CD4-positive, alpha-beta T cell treated with Interleukin-15 for 1 hour (primary cell): ENCODE results near the gene RECQL5.
"Not testable (repeated sequence)": the region's sequence is repeated elsewhere in the genome, so short reads cannot be mapped to it uniquely, and the experiment has no call there.

Experiments used
- DNase-seq: peaks from one replicate; pipeline ENCODE4 v3.0.0-alpha.2; 2020

Gene RECQL5

DNA sequence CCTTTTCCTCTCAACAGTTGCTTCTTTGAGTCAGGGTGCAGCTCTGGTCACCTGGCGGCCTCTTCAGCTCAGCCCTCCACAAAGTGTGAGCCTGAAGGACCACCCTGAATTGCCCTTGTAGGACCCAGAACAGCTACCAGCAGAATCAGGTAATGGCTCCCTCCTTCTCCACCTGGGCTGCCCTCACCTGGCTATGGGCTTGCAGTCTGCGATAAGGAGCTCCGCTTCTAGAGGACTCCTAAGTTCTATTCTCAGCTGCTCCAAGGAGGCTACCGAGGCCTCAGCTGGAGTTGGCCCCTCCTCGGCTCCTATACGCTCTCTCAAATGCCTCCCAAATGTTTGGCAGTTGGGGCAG lies 20.3 kb downstream of the RECQL5 start:
- no peak for DNase-seq

DNA sequence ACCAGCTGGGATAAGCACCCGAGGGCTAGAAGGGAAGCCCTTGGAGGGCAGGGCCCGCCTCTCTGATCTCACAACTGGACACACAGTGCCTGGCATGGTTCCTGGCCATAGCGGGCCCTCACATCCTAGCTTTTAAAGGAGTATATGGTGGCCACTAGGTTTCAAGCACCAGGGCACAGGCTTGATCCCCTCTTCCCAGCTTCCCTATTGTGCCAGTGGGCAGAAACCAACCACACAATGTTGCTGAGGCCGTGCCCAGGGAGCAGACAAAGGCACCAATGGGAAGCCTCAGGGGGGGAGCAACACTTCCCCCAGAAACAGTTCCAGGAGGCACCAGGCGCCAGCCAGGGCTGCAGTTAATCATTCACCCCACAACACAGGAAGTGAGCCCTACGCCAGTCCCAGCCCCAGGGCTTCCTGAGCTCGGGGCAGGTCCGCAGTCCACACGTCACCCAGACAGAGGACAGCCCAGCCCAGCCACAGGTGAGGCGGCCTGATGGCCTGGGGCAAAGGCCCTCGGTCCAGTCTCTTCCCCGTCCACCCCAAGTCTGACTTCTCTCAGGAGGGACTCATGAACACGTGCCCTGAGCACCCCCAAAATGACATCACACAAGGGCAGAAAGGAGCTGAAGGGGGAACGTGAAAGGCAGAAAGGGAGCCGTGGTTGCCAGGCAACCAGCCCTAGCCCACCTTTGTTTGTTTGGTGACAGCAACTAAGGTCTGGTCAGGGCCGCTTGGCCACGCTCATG lies 20.9 kb downstream of the RECQL5 start:
- DNase-seq, result peak; percentile 31

DNA sequence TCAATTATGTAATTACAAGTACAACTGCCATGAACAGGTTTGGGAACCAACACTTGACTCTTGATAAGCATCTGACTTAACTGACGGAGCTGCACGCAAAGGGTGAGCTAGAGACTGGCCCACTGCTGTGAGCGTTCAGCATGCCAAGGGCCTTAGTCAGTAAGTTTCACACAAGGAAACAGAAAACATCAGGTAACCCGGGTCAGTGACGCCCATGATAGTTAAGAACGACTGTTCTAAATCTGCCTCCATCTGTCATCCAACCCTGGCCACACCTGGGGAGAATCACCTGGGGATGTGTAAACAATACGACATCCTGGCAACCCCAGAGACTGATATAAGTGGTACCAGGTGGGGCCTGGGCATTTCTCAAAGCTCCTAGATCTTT lies 21.5 kb downstream of the RECQL5 start:
- no peak for DNase-seq

DNA sequence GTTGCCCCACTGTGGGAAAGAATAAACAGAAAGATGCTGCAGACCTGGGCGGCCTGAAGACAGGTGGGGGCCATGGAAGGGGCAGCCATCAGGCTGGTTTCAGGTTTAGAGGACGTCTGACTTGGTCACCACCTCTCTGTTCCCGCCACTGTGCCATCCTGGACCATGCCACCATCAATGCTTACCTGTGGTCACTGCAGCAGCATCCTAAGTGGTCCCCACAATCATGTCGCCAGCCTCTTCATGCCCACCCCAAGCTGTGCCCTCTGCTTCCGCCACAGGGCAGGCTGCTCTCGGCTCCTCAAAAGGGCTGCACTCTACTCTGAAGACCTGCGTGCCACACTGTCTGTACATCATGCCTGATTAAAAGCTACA lies 23.3 kb downstream of the RECQL5 start:
- no peak for DNase-seq

DNA sequence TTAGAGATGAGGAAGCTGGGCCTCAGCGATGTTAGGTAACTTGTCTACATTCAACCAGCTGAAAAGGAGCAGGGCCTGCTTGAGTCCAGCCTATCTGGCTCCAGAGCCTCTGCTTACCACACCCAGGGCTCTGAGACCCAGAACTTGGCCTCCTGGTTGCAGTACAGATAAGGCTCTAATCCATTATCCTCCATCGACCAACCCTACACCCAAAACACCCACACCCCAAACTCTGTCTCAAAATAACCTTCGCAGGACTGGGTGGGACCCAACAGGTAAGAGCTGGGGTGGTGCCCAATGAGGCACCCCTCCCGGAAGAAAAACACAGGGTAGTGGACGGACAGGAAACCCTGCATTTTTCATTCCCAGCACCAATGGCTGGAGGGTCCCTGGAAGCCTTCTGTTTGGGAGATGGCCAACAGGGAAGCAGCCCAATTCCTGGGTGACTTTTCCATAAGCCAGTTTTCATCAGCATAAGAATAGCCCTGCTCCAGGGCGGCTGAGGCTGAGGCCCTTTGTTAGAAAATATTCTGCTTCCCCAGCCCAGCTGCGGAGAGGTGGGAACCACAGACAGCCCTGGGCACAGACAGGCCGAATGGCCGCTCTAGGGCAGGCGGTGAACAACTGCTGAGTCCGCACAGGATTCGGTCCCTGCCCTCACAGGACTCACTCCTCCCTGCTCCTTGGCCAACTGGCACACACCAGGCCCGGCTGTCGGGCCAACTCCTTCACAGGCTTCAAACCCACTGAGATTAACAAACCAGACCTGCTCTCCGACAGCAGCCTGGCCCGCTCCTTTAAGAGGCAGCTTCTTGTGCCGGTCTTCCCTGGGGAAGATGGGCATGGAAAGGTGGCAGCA lies 23.9 kb downstream of the RECQL5 start:
- no peak for DNase-seq

DNA sequence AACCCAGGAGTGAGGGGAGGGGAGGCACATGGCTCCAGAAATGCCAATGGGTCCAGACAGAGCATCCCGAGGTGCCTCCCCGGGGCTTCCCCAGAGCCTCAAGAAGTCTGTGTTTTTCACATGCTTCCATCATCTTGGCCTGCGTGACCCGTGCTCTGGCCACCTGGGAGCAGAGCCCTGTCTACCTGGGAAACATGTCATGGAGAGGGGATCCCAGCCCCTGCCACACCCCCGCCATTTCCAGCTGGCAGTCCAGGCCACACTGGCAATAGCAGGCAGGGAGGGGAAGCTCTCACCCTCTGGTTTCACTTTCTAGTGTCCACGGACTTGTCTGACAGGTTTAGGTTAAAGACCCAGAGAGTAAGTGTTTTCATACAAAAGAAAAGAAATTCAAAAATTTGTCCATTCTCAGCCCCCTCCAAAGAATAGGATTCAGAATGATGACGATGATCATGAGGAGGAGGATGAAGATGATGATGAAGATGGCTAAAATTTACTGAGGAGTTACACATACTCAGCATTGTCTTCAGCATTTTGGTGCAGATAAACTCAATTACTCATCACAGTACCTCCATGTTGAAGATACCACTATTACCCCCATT lies 24.7 kb downstream of the RECQL5 start:
- DNase-seq, result no peak

DNA sequence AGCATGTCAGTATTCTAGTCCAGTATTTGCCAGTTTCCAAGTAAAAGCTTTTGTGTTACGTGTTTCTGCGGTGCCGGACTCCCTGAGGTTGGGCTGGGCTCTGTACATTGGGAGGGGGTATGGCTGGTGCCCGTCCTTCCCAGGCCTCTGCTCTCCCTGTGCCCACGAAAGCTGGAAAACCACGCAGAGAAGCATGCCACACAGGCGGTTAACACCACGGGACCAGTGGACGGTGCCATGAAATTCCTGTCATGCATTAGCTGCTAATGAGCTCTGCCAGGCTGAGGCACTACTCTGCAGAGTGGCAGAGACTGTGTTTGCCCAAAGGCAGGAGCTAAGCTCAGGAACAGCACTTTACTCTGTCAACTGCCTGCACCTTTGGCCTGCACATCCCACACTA lies 25.6 kb downstream of the RECQL5 start:
- DNase-seq, result no peak

DNA sequence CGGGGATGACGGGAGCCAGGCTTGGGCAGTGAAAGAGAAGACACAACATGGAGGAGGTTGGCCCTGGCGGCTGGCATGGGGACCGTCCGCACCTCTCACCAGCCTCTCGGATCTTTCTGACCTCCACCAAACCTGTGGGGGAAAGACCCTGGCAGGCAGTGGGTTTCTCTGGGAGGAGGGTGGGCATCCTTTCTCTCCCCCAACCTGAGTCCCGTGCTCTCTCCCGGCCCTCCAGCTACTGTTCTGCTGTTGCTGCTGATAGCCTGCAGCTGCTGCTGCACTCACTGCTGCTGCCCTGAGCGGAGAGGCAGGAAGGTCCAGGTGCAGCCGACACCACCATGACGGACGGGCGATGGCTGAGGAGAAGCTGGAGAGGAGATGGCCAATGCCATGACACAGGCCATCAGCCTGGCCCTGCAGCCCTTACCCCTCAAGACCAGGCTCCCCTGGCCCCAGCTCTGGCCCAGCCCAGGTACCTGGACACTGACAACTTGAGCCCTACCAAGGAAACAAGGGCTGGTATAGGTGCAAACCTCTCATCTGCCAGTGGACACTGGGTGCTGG lies 26.3 kb downstream of the RECQL5 start:
- DNase-seq, result no peak

DNA sequence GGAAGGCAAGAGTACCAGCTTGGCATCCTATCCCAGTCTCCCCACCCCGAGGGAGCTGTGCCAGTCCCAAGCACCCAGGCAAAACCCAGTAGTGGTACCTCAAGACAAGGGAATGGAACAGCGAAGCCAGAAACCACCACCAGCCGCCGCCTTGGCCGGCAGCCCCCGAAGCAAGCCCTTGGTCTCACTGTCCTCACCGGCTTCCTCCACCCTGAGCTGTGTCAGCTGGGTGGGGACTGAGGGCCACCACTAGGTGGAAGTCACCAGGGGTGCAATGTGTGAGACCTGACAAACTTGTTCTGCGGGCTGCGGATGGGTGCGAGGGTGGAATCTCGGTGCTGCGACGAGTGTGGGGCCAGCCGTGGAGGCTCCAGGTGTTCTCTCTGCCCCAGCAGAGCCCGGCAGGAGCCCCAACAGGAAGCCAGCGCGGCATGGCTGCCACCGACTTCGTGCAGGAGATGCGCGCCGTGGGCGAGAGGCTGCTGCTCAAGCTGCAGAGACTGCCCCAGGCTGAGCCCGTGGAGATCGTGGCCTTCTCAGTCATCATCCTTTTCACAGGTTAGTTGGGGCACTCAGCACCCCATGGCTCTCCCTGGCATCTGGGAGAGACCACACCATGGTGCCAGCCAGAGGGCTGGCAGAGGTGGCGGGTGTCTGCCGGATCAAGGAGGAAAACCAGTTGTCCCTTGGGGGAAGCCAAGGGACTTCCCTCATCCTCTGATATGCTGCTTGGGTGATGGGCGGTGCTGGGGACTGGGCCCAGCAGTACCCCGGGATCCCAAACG lies 27.0 kb downstream of the RECQL5 start:
- no peak for DNase-seq

DNA sequence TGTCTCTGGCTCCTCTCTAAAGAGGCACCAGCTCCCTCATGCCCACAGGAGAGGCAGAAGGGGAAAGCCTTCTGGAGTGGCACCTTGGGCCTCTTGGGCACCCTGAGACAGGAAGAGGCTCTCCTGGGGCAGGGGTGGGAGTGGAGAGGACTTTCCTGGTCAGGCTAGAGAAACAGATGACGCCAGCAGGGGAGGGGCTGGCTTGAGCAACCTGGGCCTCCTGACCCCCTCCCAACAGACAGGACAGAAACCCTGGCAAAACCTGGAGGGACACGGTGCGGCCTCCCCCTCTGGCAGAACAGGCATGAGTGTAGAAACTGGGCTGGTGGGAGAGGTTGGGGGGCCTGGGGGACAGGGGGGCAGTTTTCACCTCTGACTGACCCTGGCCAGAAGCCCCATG lies 27.6 kb downstream of the RECQL5 start:
- DNase-seq, result no peak

DNA sequence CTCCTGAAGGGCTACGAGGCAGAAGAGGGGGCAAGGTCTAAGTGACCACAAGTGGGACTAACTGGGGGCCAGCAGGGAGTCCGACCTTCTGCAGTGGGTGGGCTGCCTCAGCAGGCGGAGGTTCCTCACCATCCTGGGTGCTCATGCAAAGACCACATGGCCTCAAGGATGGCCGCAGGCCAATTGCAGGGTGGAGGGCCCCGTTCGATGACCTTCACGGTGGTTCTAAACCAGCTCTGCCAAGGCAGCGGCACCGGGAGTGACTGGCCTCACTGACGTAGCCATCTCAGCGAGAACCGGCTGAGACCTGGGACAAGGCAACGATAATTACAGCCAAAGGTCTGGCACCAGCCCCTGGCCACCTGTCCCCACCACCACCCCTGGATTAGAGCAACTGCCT lies 28.1 kb downstream of the RECQL5 start:
- DNase-seq, result no peak

DNA sequence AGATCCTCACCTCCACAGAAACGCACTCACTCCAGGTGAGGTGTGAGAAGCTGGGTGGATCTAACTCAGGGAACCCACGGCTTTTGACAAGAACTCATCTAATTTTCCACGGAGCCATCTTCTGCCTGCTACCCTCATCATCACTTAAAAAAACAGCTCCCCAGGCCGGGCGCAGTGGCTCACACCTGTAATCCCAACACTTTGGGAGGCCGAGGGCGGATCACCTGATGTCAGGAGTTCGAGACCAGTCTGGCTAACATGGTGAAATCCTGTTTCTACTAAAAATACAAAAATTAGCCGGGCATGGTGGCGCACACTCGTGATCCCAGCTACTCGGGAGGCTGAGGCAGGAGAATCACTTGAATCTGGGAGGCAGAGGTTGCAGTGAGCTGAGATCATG lies 28.9 kb downstream of the RECQL5 start:
- not testable (repeated sequence) for DNase-seq

DNA sequence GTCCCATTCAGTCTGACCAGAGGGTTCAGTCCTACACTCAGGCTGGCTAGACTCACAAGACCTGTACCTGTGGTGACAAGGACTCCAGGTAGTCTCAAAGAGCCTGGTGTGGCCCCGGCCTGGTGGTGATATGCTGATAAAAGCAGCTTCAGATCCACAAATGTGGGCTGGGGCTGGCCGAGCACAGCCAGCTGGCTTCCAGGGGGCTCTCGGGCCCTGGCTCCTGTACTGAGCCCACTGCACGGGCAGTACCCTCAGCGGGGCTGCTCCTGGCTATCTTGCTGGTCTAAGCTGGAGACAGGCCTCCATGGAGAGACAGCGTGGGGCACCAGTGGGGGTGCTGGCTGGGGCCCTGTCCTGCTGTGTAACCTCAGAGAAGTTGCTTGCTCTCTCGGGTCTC lies 29.4 kb downstream of the RECQL5 start:
- no peak for DNase-seq

DNA sequence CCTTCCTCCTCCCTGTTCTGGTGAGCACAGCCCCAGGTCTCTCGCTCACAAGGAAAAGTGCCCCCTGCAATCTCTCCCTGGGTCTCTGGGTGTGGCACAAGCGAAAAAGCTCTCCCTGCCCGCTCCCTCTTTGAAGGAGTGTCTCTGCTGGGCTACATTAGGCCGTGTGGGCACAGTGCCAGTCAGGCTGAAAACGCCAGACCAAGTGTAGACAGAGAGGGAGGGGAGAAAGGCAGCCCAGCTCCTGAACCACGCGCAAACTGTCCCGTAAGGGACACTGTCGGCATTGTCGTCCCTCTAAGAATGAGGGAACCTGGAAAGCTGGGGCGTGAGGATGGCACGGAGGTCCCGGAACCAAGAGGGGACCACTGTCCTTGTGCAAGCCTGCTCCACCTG lies 29.8 kb downstream of the RECQL5 start:
- DNase-seq, result no peak

DNA sequence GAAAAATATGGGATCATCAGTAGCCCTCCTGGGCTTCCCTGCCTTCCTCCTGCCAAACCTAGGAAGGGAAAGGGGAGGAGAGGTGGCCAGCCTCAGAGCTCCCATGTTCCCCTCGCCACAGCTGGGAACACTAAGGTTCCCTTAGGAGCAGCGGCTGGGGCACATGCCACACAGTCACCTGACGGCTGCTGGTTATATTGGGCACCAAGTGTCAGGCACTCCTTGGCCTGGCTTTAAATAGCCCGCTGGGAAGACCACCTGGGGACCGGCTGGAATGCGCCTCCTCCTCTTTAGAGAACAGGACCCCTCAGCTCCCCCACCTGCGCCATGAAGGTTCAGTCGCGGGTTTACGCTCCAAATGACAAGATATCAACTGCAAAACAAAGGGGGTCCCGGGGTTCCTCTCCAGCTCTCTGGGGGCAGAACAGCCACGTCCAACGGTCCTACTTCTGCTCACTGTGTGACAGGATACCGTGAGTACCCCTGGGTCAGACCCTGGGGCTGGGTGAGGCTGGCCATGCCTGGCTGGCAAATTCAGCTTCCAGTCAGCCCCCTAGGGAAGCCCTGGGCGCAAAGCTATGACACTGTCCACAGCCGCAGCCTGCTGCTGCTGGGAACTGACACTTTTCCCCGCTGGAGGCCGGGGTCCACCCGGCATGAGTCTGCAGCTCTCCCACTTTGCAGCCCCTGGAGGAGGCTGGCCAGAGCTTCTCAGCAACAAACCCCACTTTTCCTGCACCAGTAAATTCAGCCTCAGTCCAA lies 30.4 kb downstream of the RECQL5 start:
- DNase-seq, result no peak

DNA sequence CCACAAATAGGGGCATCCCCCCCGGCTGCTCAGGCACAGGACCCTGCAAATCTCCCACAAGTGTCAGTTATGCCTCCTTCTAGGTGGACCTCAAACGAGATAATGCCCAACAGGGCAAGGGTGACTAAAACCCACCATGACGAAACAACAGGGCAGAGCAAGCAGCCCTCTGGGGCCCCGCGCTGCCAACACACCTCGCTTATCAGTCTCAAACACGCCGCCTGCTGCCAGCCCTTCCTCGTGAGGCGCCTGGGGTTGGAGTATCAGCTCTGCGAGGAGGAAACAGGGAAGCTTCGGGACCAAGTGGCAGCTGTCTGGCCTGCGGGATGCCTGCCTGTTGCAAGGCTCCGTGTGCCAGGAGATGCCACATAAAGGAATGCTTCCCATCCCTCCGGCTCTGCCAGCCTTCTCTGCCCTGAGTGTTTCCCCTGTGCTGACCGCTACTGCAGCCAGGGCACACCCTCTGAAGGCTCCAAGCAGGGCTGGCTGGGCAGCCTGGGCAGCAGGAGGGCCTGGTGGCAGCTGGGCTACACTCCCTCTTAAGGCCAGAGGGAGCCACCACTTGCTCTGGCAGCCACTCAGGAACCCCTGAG lies 31.2 kb downstream of the RECQL5 start:
- no peak for DNase-seq

DNA sequence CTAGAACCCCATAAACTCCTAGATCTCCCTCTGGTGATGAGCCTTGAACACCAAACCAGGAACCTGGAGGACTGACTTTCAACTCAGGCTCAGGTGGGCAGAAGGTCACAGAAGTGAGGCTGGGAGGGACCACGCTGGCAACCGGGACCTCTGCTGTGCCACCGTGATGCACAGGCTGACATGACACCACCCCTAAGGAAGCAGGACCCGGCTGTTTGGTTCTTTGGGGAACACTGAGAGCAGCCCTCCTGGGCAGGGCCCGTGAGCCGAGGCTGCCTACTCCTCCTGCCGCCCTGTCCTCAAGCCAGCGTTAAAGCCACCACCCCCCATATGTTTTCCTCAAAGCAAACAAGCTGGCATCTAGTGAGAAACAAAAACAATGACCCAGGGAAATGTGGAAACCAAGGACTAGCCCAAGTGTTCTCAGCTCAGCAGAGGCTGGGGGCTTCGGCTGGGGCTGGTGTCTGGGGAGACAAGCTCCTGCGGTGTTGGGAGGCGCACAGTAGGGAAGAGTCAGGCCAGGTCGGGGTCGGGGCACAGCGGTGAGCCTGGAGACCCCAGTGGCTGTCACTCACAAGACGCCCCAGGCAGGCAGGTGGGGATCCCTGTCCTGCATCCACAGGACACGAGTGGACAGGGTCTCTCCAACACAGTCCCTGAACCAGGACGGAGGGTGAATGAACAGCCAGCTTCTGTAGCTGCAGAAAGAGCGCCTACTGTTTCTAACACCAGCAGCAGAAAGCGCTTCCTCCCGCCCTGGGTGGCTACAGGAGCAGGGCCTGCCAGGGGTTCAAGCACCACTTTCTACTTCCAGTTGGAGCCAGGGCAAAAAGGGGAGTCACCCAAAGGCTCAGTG lies 32.0 kb downstream of the RECQL5 start:
- no peak for DNase-seq

DNA sequence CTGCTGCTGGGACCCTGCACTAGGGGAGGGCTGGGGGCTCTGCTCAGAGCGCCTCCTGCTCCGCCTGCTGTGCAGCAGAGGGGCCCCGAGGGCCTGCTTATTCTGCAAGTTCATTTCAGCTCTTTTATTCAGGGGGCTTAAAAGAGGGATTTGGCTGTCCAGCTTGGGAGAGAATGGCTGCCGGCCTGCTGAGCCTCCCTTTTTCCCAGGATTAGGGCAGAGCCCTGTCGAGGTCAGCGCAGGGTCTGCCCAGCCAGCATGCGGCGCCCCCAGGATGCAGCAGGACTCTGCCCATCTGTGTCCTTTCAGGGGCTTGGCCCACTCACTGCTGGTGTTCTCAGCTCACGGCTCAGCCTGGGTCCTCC lies 32.6 kb downstream of the RECQL5 start:
- no peak for DNase-seq

DNA sequence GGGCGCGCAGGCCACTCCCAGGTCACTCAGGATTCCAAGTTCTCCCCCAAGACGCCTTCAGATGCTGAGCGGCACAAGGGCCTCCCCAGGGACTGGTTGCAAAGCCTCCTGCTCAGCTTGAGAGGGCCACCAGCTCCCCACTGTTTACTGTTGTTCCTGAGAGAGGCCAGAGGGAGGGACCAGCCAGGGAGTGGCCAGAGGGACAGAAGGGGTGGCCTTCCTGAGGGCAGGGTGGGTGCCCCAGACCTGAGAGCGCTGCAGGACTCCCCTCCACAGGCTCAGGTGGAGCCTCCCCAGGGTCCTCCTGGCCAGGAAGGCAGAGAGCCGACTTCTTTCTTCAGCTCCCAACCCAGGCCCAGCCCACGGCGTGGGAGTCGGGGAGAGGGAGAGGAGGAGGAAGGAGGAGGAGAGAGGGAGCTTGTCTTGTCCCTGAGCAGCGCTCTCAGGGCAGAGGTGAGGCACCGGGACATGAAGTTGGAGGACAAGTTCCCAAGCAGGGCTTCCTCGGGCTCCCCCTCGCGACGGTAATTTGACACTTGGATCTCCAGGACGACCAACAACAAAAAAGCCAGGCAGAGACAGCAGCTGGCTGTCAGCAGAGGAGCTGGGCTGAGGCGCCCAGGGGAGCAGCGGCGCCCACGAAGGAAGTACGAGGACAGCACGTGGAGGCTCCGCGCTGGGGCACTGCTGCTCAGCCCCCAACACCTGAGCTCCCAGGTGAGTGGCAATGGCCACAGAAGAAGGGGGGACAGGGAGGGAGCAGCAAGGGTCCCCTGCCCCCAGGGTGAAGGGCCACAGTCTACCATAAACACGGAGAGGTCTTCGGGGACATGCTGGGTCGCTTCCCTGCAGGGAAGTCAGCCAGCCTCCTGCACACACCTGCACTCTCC lies 33.2 kb downstream of the RECQL5 start:
- DNase-seq, result peak; percentile 57
